Bronchial epithelial cell (primary cell): Measurements from ENCODE around the gene TVP23C. TPM values are rescaled to one million over a fixed set of nuclear protein-coding genes. Genes with fewer than 3 reads are reported as not detected.
A peak's percentile ranks its signal among the peaks of the same experiment; 100 is the strongest.
"Not testable (repeated sequence)": the region's sequence is repeated elsewhere in the genome, so short reads cannot be mapped to it uniquely, and the experiment has no call there.

Experiments
- DNase-seq: peaks from one replicate; pipeline ENCODE4 v3.0.0-alpha.2; 2010; ENCODE audit warnings: low read depth
- FAIRE-seq: peaks from 2 replicates; lab custom pipeline; 2011; peaks lifted over from hg19 to GRCh38; lab: Jason Lieb, UNC
- H3K27me3 ChIP-seq: 2 replicates; pipeline ENCODE4 v1.5.1; 2011; ENCODE audit warnings: low read length; ENCODE audit not compliant: control insufficient read depth, insufficient read depth
- H3K36me3 ChIP-seq: 2 replicates; pipeline ENCODE4 v1.5.1; 2011; ENCODE audit warnings: low read length; ENCODE audit not compliant: control insufficient read depth, insufficient read depth
- H3K4me3 ChIP-seq: 2 replicates; pipeline ENCODE4 v1.5.1; 2011; ENCODE audit warnings: mild to moderate bottlenecking, low read depth, low read length, control low read depth
- total RNA-seq: library from RNA; depleted of rRNA; stranded (reverse); fragments of >200 nt; gene quantifications from 2 replicates; pipeline ENCODE4 v1.2.1, GENCODE V29; 2014

The TVP23C gene
- 14.0 and 29.4 TPM in 2 replicates for total RNA-seq

- not testable (repeated sequence) for H3K27me3 ChIP-seq, FAIRE-seq, H3K36me3 ChIP-seq
- peak; percentile 39 for DNase-seq
- peak within 1 kb of the TSS; percentile 68 for H3K4me3 ChIP-seq
These were observed at the start of gene TVP23C for GRCh38 chr17:15563375-15563857. Gene TVP23C, minus strand, starts transcription at chr17:15563483. Its CDS starts 35 bp downstream, at chr17:15563448.

DNA sequence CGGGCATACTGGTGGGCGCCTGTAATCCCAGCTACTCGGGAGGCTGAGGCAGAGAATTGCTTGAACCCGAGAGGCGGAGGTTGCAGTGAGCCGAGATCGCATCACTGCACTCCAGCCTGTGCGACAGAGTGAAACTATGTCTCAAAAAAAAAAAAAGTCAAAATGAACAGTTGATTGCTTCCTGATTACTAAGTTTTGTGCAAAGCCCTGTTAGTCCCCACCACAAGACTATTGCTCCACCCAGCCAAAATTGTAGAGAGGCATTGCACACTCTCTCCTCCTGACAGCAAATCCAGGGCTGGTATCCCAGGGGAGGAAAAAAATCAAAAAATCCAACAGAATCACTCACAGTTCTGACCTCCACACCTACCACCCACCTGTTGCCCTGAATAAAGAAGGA is 29.7 kb upstream of the TVP23C start:
- not testable (repeated sequence) for H3K4me3 ChIP-seq, H3K27me3 ChIP-seq, H3K36me3 ChIP-seq, DNase-seq
- peak; percentile 90 for FAIRE-seq

DNA sequence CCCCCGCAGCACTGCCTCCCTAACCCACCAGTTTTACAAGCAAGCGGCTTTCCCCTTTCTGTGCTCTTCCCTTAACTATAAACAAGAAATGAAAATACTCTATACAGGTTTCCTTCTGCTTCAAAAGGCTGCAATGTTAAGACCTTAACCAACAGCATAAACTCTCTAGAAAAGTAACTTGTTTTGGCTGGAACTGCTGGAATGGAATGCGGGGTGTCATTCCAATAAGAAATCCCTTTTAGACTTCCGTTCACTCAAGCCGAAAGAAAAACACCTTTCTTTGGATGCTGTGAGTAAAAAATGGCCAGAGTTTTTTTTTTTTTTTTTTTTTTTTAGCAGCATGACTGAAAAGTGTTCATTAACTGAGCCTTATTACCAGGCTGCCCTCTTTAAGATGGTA is 28.7 kb upstream of the TVP23C start:
- not testable (repeated sequence) for H3K36me3 ChIP-seq, FAIRE-seq, H3K4me3 ChIP-seq, H3K27me3 ChIP-seq, DNase-seq

DNA sequence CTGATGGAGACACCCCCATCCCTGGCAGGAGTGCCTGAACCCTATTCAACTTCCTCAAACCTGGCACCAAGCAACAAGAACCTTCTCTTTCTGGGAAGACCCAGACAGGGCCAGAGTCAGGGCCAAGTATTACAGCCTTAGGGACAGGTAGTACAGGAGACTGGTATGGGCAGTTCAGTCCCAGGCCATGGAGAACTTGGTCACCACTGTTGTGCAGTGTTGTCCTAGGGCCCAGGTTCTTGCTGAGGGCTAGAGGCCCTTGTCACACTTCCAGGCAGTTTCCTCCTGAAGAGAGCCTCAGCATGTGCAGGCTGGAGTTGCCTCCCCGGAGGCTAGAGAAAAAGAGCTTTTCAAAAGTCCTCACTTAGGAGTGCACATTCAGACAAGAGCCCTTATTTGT is 27.6 kb upstream of the TVP23C start:
- DNase-seq, H3K4me3 ChIP-seq, H3K27me3 ChIP-seq, H3K36me3 ChIP-seq: not testable (repeated sequence)
- peak; percentile 77 for FAIRE-seq

DNA sequence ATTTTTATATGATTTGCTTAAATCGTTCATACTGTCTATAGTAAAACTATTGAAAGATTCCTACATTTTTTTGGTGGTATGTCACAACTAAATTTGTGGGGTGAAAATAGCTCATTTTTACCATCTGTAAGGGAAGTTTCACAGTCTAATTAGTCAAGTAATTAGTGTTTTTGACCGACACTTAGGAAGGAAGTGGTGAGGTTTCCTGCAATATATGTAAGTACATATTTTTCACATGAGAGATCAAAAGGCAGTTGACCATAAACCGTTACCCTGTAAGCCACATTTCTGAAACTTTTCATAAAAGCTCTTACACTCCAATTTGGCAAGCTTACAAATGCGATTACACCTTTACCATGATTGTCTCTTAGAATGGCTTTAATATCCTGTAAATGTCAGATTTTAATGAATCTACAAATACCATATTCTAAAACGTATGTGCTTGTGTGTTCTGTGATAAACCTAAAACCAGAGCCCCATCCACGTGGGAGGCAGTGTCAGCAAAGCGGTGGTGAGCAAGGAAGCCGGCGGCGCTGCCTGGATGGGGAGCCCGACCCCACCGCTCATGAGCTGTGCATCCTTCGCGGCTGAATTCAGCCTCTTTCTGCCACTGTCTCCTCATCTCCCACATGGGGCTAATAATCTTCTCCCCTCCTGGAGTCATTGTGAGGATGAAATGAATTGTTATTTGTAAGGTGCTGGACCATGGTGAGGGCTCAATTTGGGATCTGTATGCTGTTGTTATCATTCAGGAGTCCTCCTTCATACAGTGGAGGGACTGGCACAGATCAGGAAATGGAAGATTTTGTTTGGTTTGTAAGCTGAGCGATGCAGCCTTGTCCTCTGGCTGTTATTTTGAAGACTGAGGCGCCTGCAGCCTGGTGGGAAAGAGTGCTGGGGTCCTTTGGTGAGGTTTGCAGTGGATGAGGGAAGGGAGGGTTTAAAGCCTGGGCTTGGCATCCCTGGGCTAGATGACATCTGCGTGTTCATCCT is 26.6 kb upstream of the TVP23C start:
- H3K4me3 ChIP-seq, H3K36me3 ChIP-seq, H3K27me3 ChIP-seq, DNase-seq: not testable (repeated sequence)
- FAIRE-seq = peak; percentile 81

GRCh38 chr17:15588017-15588416 is 24.7 kb upstream of the TVP23C start:
- not testable (repeated sequence) for DNase-seq

GRCh38 chr17:15583313-15583712 is 20.0 kb upstream of the TVP23C start:
- not testable (repeated sequence) for H3K4me3 ChIP-seq, H3K27me3 ChIP-seq, FAIRE-seq, H3K36me3 ChIP-seq, DNase-seq

More at GRCh38 chr17:15588017-15588416, 24.7 kb upstream of the TVP23C start:
- not testable (repeated sequence) for H3K27me3 ChIP-seq, H3K4me3 ChIP-seq, H3K36me3 ChIP-seq, FAIRE-seq

DNA sequence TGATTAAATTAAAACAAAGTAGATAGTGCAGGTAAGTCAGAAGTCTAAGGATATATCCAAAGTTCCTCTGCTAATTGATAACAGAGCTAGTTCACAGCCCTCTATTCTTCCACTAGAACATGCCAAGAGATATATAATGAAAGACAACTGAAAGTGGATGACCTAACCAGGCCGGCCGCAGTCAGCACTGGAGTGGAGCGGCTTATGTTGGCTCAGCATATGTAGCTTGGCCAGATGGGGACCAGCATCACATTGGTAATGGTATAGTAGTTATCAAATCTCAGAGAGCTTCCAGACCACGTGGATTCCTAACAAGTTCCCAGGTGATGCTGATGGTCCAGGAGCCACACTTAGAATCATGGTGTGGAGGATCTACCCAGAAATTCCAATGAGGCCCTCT is 18.2 kb upstream of the TVP23C start:
- not testable (repeated sequence) for H3K4me3 ChIP-seq, DNase-seq, H3K36me3 ChIP-seq, H3K27me3 ChIP-seq
- FAIRE-seq = peak; percentile 86

DNA sequence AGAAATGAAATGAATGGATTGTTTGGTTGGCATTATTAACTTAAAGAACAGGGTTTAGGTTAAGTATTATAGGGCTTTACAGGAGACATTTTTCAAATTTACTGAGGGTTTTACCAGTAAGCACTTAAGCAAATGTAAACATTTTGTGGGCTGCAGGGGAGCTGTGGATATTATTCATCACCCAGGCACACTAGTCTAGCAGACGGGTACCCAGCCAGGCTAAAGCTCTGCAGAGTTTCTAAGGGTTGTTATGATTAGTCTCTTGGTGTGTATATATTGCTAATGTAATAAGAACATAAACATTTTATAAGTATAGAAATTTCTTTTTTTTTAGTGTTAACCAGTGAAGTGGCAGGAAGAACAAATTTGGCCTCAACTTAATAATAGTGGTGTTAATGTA is 13.6 kb upstream of the TVP23C start:
- H3K4me3 ChIP-seq, H3K27me3 ChIP-seq, DNase-seq, H3K36me3 ChIP-seq, FAIRE-seq: not testable (repeated sequence)

- not testable (repeated sequence) for H3K4me3 ChIP-seq, H3K27me3 ChIP-seq, DNase-seq, H3K36me3 ChIP-seq
- peak; percentile 72 for FAIRE-seq
These were observed 11.4 kb upstream of the TVP23C start for GRCh38 chr17:15574660-15575059.

DNA sequence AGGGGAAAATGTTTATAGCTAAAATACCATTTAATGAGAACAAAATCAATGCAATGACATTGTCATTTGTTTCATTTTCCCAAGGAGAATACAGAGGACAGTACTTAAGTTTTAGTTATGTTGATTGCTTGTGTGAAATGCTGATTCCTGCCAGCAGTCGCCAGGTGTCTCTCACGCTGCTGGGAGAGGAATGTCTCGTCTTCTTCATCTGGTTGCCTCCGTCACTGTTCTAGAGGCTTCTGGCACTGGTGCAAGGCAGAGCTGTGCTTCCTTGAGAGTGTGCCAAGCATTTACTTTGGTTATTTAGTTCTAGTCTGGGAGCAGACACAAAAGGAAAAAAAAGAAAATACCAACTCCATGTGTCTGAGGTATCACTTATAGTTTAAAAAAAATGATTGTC is 10.6 kb upstream of the TVP23C start:
- not testable (repeated sequence) for DNase-seq, H3K27me3 ChIP-seq, H3K36me3 ChIP-seq, FAIRE-seq, H3K4me3 ChIP-seq

- FAIRE-seq, H3K36me3 ChIP-seq, H3K27me3 ChIP-seq: not testable (repeated sequence)
- H3K4me3 ChIP-seq = peak overlapping the region; percentile 68
- DNase-seq = peak; percentile 11
These were observed 489 bp downstream of the TVP23C start for GRCh38 chr17:15562613-15563374.

DNA sequence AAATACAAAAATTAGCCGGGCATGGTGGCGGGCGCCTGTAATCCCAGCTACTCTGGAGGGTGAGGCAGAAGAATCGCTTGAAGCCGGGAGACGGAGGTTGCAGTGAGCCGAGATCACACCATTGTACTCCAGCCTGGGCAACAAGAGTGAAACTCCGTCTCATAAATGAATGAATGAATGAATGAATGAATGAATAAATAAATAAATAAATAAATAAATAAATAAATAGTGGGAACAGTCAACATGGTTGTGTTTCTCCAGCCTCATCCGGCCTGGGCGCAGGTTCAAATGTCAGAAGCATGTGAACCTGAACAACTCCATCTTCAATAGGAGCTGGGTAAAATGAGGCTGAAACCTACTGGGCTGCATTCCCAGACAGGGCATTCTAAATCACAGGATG is 1.8 kb downstream of the TVP23C start:
- FAIRE-seq, H3K27me3 ChIP-seq, DNase-seq, H3K4me3 ChIP-seq, H3K36me3 ChIP-seq: not testable (repeated sequence)
